ENCODE results near the gene ABHD2.
"Not testable (repeated sequence)": the region's sequence is repeated elsewhere in the genome, so short reads cannot be mapped to it uniquely, and the experiment has no call there.

ABHD2 gene

DNA sequence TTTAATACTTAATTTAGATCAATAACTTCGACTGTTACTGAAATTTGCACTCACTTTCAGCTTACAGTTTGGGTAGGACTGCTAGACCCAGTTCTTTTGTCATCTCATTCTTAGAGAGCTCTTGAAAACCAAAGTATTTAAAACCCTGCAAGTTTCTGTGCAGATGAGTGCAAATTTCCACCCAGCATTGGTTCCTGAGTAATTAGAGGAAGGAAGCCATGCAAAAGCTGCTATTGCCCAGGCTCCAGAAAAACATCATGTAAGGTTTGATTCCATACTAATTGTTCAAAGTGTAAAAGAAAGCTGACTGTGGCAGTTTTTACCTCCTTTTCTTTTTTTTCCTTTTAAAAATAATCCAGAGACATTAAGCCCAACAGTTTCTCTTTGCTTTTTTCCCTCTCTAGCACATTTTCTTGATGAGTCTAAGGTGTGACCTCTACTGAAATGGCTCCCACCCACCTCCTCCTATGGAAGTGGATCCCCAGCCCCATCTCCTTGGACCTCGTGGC, 30.3 kb downstream of the ABHD2 start:
- H3K27me3 ChIP-seq (ENCODE audit: control insufficient read depth in 2 of 2, insufficient read depth in 2 of 2, low read length in 2 of 2), result no peaks in the 10 kb centered on the region
- peaks cover 19 to 33% of the 10 kb centered on the region in 2 donors for H3K36me3 ChIP-seq (ENCODE audit: control insufficient read depth in 2 of 2, insufficient read depth in 2 of 2, low read length in 2 of 2)
- no peak overlapping the region for H3K4me3 ChIP-seq (ENCODE audit: low read length in 2 of 2)
- H3K27ac ChIP-seq (ENCODE audit: low read depth in 2 of 2, low read length in 2 of 2), result peak overlapping the region; percentile 76 to 91
- H3K9me3 ChIP-seq (ENCODE audit: control insufficient read depth in 2 of 2, low read length in 2 of 2), result no peaks in the 10 kb centered on the region
- H3K9ac ChIP-seq (ENCODE audit: low read depth in 1 of 2, low read length in 2 of 2), result no peak overlapping the region
- peaks cover 42 to 68% of the 10 kb centered on the region in 2 donors for H3K4me1 ChIP-seq (ENCODE audit: control insufficient read depth in 2 of 2, insufficient read depth in 2 of 2, low read length in 2 of 2)

DNA sequence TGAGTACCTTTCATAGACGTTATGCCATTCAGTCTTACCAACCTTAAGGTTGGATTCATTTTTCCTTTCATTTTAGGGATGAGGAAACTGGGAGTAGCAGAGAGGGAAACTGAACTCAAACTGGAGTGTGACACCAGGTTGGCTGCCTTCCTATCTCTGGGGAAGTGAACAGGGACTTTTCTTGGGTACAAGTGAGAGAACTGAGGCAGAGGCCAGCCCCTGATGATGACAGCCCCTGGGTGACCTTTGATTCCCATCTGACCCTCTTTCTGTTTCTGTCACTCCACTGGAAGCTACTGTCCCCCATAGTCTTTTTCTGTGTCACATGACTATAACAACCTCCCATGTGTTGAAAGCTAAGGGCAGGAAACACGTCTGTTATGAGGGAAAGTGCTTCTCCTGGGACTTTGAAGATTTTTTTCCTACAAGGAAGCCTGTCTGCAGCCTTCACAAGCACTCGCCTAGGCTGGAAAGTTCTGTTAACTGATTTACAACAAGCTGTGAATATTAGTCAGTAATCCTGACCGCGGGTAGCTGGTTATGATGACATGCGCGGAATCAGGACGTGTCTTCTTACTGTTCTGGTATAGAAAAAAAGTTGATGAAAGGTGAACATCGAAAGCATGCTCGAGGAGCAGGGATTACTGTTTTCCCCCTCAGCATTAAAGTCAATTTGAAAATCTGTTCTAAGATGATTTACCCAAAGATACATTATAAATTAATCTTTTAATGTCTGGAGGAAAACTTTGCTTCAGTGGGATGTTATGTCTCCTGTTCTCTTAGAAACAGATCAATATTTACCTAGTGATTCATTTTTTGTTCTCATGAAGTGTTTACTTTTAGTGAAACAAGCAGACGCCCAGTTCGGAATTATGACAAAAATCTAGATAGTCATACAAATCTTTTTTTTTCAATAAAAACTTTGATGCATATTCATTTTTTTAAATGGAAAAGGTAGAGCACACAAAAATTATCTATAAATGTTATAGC, 31.5 kb downstream of the ABHD2 start:
- Histone ChIP-seq H3K27ac (ENCODE audit: low read depth in 2 of 2, low read length in 2 of 2) (peak overlapping the region; percentile 76 to 91), H3K9ac (ENCODE audit: low read depth in 1 of 2, low read length in 2 of 2) (peak overlapping the region; percentile 35 to 52)

DNA sequence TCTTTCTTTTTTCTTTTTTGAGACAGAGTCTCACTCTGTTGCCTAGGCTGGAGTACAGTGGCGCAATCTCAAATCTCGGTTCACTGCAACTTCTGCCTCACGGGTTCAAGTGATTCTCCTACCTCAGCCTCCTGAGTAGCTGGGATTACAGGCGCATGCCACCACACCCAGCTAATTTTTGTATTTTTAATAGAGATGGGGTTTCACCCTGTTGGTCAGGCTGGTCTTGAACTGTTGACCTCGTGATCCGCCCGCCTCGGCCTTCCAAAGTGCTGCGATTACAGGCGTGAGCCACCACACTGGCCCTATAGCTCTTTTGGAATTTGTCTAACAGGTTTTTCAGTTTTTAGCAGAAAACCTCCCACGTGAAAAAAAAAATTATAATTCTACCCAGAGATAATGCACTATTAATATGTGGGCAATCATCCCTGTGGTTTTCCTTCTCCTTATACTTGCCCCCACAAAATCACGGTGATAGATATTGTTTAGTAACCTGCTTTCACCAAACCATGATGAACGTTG, 32.3 kb downstream of the ABHD2 start:
- Histone ChIP-seq H3K27ac (ENCODE audit: low read depth in 2 of 2, low read length in 2 of 2) (peak overlapping the region; percentile 82 to 91), H3K36me3 (ENCODE audit: control insufficient read depth in 2 of 2, insufficient read depth in 2 of 2, low read length in 2 of 2) (peaks cover 14 to 33% of the 10 kb centered on the region in 2 donors), H3K9ac (ENCODE audit: low read depth in 1 of 2, low read length in 2 of 2) (peak overlapping the region in 1 of 2 donors; percentile 47), H3K4me1 (ENCODE audit: control insufficient read depth in 2 of 2, insufficient read depth in 2 of 2, low read length in 2 of 2) (peaks cover 38 to 50% of the 10 kb centered on the region in 2 donors)
- H3K27me3 ChIP-seq (ENCODE audit: control insufficient read depth in 2 of 2, insufficient read depth in 2 of 2, low read length in 2 of 2); H3K4me3 ChIP-seq (ENCODE audit: low read length in 2 of 2); H3K9me3 ChIP-seq (ENCODE audit: control insufficient read depth in 2 of 2, low read length in 2 of 2): not testable (repeated sequence)

More for the DNA sequence above, 31.5 kb downstream of the ABHD2 start:
- Histone ChIP-seq H3K4me1 (ENCODE audit: control insufficient read depth in 2 of 2, insufficient read depth in 2 of 2, low read length in 2 of 2) (peaks cover 42 to 58% of the 10 kb centered on the region in 2 donors), H3K36me3 (ENCODE audit: control insufficient read depth in 2 of 2, insufficient read depth in 2 of 2, low read length in 2 of 2) (peaks cover 14 to 33% of the 10 kb centered on the region in 2 donors), H3K4me3 (ENCODE audit: low read length in 2 of 2) (no peak overlapping the region), H3K27me3 (ENCODE audit: control insufficient read depth in 2 of 2, insufficient read depth in 2 of 2, low read length in 2 of 2) (no peaks in the 10 kb centered on the region), H3K9me3 (ENCODE audit: control insufficient read depth in 2 of 2, low read length in 2 of 2) (no peaks in the 10 kb centered on the region)

DNA sequence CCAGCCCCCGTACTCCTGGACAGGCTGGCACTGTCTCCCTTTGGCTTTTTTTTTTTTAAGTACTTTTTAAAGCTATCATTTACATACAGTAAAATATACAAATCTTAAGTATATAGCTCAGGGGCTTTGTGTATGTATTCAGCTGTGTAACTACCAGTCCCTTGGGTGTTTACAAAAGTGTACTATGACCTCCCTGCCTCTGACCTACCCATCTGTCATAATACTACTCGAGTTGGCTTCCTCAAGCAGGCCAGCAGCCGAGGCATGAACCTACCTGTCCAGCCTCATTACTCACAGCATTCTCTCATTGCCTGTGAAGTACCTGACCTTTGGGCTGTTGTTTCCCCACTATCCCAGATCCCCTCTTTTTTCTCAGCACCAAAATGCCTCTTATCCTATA, 33.2 kb downstream of the ABHD2 start:
- Histone ChIP-seq H3K9ac (ENCODE audit: low read depth in 1 of 2, low read length in 2 of 2) (peak overlapping the region; percentile 38 to 47), H3K36me3 (ENCODE audit: control insufficient read depth in 2 of 2, insufficient read depth in 2 of 2, low read length in 2 of 2) (peaks cover 20 to 33% of the 10 kb centered on the region in 2 donors)

DNA sequence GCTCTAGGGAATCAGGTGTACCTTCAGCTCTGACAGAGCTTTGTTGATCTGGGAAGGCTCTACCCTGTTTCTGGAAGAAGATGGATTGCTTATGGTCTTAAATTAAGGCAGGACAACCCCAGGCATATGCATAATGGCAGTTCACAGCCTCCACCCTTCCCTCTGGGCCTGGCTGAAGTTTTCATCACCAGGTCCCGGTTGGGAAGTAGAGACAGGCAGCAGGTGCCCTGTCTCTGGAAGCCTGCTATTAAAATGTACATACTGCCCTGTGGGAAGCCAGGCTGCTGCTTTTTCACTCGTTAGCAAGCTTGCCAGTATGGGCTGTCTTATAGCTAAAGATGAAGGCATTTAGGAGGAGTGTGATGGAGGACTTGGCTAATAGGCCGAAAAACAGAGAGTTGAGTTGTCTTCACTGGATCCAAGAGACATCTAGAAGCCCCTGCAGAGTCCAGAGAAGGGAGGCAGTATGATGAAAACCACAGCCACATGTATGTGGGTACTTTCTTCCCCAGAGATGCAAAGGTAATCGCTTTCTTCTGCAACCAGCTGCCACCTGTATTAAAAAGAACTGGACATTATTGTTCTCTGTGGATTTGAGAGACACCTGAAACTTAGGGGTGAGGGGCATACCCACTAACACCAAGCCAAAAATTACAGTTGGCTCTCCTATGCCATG, 34.4 kb downstream of the ABHD2 start:
- H3K27me3 ChIP-seq (ENCODE audit: control insufficient read depth in 2 of 2, insufficient read depth in 2 of 2, low read length in 2 of 2), result no peaks in the 10 kb centered on the region
- no peak overlapping the region for H3K4me3 ChIP-seq (ENCODE audit: low read length in 2 of 2)
- no peaks in the 10 kb centered on the region for H3K9me3 ChIP-seq (ENCODE audit: control insufficient read depth in 2 of 2, low read length in 2 of 2)
- peak overlapping the region; percentile 82 to 91 for H3K27ac ChIP-seq (ENCODE audit: low read depth in 2 of 2, low read length in 2 of 2)
- H3K4me1 ChIP-seq (ENCODE audit: control insufficient read depth in 2 of 2, insufficient read depth in 2 of 2, low read length in 2 of 2), result peaks cover 32 to 40% of the 10 kb centered on the region in 2 donors
- peak overlapping the region in 1 of 2 donors; percentile 8 for H3K9ac ChIP-seq (ENCODE audit: low read depth in 1 of 2, low read length in 2 of 2)
- peaks cover 15 to 28% of the 10 kb centered on the region in 2 donors for H3K36me3 ChIP-seq (ENCODE audit: control insufficient read depth in 2 of 2, insufficient read depth in 2 of 2, low read length in 2 of 2)

More for the DNA sequence above, 33.2 kb downstream of the ABHD2 start:
- Histone ChIP-seq H3K27me3 (ENCODE audit: control insufficient read depth in 2 of 2, insufficient read depth in 2 of 2, low read length in 2 of 2) (no peaks in the 10 kb centered on the region), H3K27ac (ENCODE audit: low read depth in 2 of 2, low read length in 2 of 2) (peak overlapping the region; percentile 82 to 91), H3K4me3 (ENCODE audit: low read length in 2 of 2) (peak overlapping the region in 1 of 2 donors; percentile 46), H3K4me1 (ENCODE audit: control insufficient read depth in 2 of 2, insufficient read depth in 2 of 2, low read length in 2 of 2) (peaks cover 33 to 41% of the 10 kb centered on the region in 2 donors), H3K9me3 (ENCODE audit: control insufficient read depth in 2 of 2, low read length in 2 of 2) (no peaks in the 10 kb centered on the region)

DNA sequence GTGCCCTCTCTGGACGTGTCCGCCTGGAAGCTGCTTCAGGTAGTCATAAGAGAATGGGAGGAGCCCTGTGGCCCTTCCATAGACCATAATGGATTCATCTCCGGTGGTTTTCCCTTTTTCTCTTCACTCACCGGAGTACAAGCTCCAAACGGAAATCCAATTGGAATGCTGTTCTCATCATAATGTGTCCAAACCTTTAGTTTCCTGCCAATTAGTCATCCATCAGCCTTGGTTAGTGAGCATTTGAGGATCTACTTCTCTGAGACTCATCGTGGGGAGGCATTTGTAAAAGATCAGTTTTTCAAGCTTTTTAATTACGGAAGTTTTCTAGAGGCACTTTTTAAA, 34.9 kb downstream of the ABHD2 start:
- Histone ChIP-seq H3K9ac (ENCODE audit: low read depth in 1 of 2, low read length in 2 of 2) (no peak overlapping the region), H3K9me3 (ENCODE audit: control insufficient read depth in 2 of 2, low read length in 2 of 2) (no peaks in the 10 kb centered on the region), H3K27ac (ENCODE audit: low read depth in 2 of 2, low read length in 2 of 2) (peak overlapping the region in 1 of 2 donors; percentile 91), H3K4me3 (ENCODE audit: low read length in 2 of 2) (no peak overlapping the region), H3K4me1 (ENCODE audit: control insufficient read depth in 2 of 2, insufficient read depth in 2 of 2, low read length in 2 of 2) (peaks cover 32 to 40% of the 10 kb centered on the region in 2 donors), H3K27me3 (ENCODE audit: control insufficient read depth in 2 of 2, insufficient read depth in 2 of 2, low read length in 2 of 2) (no peaks in the 10 kb centered on the region), H3K36me3 (ENCODE audit: control insufficient read depth in 2 of 2, insufficient read depth in 2 of 2, low read length in 2 of 2) (peaks cover 13 to 25% of the 10 kb centered on the region in 2 donors)

DNA sequence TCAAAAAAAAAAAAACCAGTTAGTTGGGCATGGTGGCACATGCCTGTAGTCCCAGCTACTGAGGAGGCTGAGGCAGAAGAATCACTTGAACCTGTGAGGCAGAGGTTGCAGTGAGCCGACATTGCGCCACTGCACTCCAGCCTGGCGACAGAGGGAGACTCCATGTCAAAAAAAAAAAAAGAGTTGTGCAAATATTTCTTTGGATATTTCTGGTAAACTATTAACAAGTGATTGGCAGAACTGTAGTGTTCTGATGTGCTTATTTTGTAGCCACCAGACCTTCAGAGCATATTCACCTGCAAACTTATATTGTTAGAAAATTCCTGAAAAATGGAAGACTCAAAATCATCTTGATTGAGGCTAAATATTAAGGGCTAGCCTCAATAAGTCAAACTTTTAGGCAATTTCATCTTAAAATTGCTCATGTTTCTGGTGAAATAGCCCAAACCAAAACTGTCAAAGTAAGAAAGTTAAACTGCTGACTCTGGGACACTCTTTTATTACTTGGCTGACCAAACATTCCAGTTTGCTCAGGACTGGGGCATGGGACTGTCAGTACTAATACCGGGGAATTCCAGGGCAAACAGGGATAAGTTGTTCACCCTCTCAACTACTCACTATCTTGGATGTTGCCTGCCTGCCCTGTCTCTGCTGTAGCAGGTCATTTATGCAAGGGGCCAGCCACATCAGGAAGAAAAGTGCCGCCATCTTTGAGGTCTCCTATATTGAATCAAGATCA, 37.0 kb downstream of the ABHD2 start:
- no peaks in the 10 kb centered on the region for H3K27me3 ChIP-seq (ENCODE audit: control insufficient read depth in 2 of 2, insufficient read depth in 2 of 2, low read length in 2 of 2)
- no peaks in the 10 kb centered on the region for H3K9me3 ChIP-seq (ENCODE audit: control insufficient read depth in 2 of 2, low read length in 2 of 2)
- H3K4me1 ChIP-seq (ENCODE audit: control insufficient read depth in 2 of 2, insufficient read depth in 2 of 2, low read length in 2 of 2), result peaks cover 24 to 26% of the 10 kb centered on the region in 2 donors
- no peak overlapping the region for H3K27ac ChIP-seq (ENCODE audit: low read depth in 2 of 2, low read length in 2 of 2)
- no peak overlapping the region for H3K9ac ChIP-seq (ENCODE audit: low read depth in 1 of 2, low read length in 2 of 2)
- H3K36me3 ChIP-seq (ENCODE audit: control insufficient read depth in 2 of 2, insufficient read depth in 2 of 2, low read length in 2 of 2), result peaks cover 11 to 29% of the 10 kb centered on the region in 2 donors
- no peak overlapping the region for H3K4me3 ChIP-seq (ENCODE audit: low read length in 2 of 2)

DNA sequence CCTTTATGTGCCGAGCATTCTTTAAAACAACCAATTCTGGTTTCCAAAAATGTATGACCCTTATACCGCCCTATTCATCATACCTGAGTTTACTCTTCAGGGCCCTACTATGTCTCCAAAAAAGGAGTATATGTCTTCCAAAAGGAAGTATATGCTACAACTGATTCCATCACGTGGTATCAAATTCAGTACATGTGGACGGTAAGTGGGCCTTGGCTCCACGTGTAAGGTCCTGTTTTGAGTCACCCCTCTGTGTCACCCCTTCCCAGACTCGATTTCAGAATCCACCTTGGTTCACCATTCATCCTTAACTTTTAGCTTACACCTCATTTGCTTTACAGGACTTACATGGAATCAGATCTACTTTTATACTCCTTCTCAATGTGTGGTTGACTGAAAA, 37.8 kb downstream of the ABHD2 start:
- no peak overlapping the region for H3K9ac ChIP-seq (ENCODE audit: low read depth in 1 of 2, low read length in 2 of 2)
- H3K27me3 ChIP-seq (ENCODE audit: control insufficient read depth in 2 of 2, insufficient read depth in 2 of 2, low read length in 2 of 2), result no peaks in the 10 kb centered on the region
- no peak overlapping the region for H3K4me3 ChIP-seq (ENCODE audit: low read length in 2 of 2)
- H3K4me1 ChIP-seq (ENCODE audit: control insufficient read depth in 2 of 2, insufficient read depth in 2 of 2, low read length in 2 of 2), result peaks cover 16 to 21% of the 10 kb centered on the region in 2 donors
- H3K9me3 ChIP-seq (ENCODE audit: control insufficient read depth in 2 of 2, low read length in 2 of 2), result no peaks in the 10 kb centered on the region
- peaks cover 15 to 34% of the 10 kb centered on the region in 2 donors for H3K36me3 ChIP-seq (ENCODE audit: control insufficient read depth in 2 of 2, insufficient read depth in 2 of 2, low read length in 2 of 2)
- H3K27ac ChIP-seq (ENCODE audit: low read depth in 2 of 2, low read length in 2 of 2), result no peak overlapping the region

DNA sequence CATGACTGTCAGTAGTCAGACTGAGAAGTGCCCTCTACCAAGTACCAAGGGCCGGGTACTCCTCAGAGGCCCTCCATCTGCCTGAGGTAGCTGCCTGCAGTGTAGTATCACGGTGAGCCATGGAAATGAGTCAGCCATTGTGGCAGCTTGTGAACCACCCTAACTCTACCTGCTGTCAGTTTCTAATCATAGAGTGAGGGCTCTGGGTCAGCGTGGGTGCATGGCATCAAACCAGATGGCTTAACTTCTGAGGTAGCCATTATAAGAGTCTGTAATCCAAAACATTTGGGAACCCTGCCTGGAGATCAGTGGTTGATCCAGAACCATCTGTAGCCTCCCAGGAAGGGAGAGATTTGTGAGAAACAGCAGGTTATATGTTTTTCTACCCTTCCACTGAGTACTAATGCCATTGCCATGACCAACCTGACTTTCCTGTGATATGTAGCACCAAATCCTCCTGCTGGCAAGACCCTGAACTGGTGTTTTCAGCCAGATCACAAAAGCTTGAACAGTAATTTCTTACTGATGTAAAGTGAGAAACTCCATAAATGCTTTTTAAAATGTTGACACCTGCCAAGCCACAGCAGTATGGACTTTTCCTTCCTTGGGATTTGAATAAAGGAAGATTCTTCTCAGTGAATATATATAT, 38.9 kb downstream of the ABHD2 start:
- Histone ChIP-seq H3K9me3 (ENCODE audit: control insufficient read depth in 2 of 2, low read length in 2 of 2) (no peaks in the 10 kb centered on the region), H3K27ac (ENCODE audit: low read depth in 2 of 2, low read length in 2 of 2) (no peak overlapping the region), H3K4me3 (ENCODE audit: low read length in 2 of 2) (no peak overlapping the region), H3K4me1 (ENCODE audit: control insufficient read depth in 2 of 2, insufficient read depth in 2 of 2, low read length in 2 of 2) (peaks cover 5 to 9% of the 10 kb centered on the region in 2 donors), H3K9ac (ENCODE audit: low read depth in 1 of 2, low read length in 2 of 2) (no peak overlapping the region), H3K36me3 (ENCODE audit: control insufficient read depth in 2 of 2, insufficient read depth in 2 of 2, low read length in 2 of 2) (peaks cover 16 to 36% of the 10 kb centered on the region in 2 donors), H3K27me3 (ENCODE audit: control insufficient read depth in 2 of 2, insufficient read depth in 2 of 2, low read length in 2 of 2) (no peaks in the 10 kb centered on the region)
